ENCODE results near the gene PTPRN2.

DNA sequence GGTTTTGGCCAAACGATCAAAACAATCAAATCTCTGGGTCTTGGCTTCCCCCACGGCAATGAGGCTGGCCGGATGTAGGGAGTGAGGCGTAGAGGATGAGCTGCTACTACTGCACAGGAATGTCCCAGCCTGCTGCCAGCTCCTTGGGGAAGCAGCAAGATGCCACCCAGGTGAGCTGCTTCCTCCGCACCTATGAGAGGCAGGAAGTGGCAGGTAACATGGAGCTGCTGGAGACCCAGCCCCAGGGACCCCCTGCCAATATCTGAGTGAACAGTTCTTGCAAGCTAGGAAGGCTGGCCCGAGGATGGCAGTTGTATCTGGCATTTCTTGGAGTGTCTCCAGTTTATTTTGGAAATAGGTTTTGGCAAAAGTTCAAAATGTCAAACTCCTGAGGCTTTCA, 837.3 kb downstream of the PTPRN2 start:
- no peak for TF ChIP-seq POLR2A (IDR thresholded peaks at IDR 0.05)
- TF ChIP-seq POLR2AphosphoS5 (IDR thresholded peaks at IDR 0.05): no peak
- no peak for TF ChIP-seq CTCF (IDR thresholded peaks at IDR 0.05)
- no peak for TF ChIP-seq EP300 (IDR thresholded peaks at IDR 0.05)

Measured in sigmoid colon (tissue), 4 donors.